Ishikawa (cell line): ENCODE results near the gene PLCH1.

Experiments used
- CEBPB ChIP-seq: IDR thresholded peaks from 2 replicates; pipeline ENCODE4 v1.6.1; 2012
- NFIC ChIP-seq: IDR thresholded peaks from 2 replicates; pipeline ENCODE4 v1.6.1; 2012
- RAD21 ChIP-seq: IDR thresholded peaks from 2 replicates; pipeline ENCODE4 v1.6.1; 2012; ENCODE audit warnings: low read depth
- TAF1 ChIP-seq: IDR thresholded peaks from 2 replicates; pipeline ENCODE4 v1.6.1; 2012; ENCODE audit warnings: low read depth, mild to moderate bottlenecking
- YY1 ChIP-seq: IDR thresholded peaks from 2 replicates; pipeline ENCODE4 v1.6.1; 2012; ENCODE audit warnings: low read depth
- TF ChIP-seq, protein P1 (sequence below): IDR thresholded peaks from 2 replicates; pipeline ENCODE4 v1.6.1; 2012; ENCODE audit warnings: low read depth, mild to moderate bottlenecking

DNA sequence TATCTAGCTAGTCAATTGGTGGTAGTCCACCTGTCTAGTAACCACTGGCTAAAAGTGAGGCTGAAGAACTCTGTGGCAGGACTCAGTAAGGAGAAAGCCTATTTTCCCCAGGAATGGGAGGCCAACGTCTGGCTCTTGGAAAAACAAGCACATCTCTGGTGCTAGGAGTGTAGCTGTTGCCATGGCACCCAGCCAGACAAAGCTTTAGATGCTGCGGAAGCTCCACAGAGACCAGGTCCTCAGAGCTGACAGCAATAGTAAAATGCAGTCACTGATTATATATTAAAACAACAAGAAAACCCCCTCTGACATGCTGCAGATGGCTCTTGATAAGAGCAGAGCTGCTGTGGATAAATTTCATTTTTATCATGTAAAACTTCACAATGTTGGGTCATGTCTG, 326.5 kb downstream of the PLCH1 start:
- TF ChIP-seq, protein P1, sequence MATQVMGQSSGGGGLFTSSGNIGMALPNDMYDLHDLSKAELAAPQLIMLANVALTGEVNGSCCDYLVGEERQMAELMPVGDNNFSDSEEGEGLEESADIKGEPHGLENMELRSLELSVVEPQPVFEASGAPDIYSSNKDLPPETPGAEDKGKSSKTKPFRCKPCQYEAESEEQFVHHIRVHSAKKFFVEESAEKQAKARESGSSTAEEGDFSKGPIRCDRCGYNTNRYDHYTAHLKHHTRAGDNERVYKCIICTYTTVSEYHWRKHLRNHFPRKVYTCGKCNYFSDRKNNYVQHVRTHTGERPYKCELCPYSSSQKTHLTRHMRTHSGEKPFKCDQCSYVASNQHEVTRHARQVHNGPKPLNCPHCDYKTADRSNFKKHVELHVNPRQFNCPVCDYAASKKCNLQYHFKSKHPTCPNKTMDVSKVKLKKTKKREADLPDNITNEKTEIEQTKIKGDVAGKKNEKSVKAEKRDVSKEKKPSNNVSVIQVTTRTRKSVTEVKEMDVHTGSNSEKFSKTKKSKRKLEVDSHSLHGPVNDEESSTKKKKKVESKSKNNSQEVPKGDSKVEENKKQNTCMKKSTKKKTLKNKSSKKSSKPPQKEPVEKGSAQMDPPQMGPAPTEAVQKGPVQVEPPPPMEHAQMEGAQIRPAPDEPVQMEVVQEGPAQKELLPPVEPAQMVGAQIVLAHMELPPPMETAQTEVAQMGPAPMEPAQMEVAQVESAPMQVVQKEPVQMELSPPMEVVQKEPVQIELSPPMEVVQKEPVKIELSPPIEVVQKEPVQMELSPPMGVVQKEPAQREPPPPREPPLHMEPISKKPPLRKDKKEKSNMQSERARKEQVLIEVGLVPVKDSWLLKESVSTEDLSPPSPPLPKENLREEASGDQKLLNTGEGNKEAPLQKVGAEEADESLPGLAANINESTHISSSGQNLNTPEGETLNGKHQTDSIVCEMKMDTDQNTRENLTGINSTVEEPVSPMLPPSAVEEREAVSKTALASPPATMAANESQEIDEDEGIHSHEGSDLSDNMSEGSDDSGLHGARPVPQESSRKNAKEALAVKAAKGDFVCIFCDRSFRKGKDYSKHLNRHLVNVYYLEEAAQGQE = no peak
- no peak for TF ChIP-seq TAF1
- TF ChIP-seq YY1 = no peak
- TF ChIP-seq NFIC = no peak
- TF ChIP-seq RAD21 = no peak
- TF ChIP-seq CEBPB = no peak
